ENCODE data around the gene JAKMIP3.

- no peak for TF ChIP-seq CTCF (IDR thresholded peaks at IDR 0.05)
- TF ChIP-seq POLR2A (IDR thresholded peaks at IDR 0.05), result no peak
These were observed 9.1 kb upstream of the JAKMIP3 start for GRCh38 chr10:132056663-132057062.

Data from adrenal gland (tissue), 5 donors.